Osteocyte (in vitro differentiated cells): Measurements from ENCODE around the gene HIPK1. TPM values are rescaled to one million over a fixed set of nuclear protein-coding genes. Genes with fewer than 3 reads are reported as not detected.

ENCODE experiments used
- DNase-seq: peaks from one replicate; pipeline ENCODE4 v3.0.0; 2021; ENCODE audit warnings: mixed read lengths; ENCODE audit not compliant: unreplicated experiment; ENCODE audit errors: extremely low spot score
- H3K27ac Mint-ChIP-seq: one replicate; pipeline ENCODE4 v1.8.0; 2021; ENCODE audit warnings: mild to moderate bottlenecking, mixed read lengths; ENCODE audit not compliant: unreplicated experiment
- H3K27me3 Mint-ChIP-seq: one replicate; pipeline ENCODE4 v1.8.0; 2021; ENCODE audit warnings: mixed read lengths; ENCODE audit not compliant: unreplicated experiment
- H3K36me3 Mint-ChIP-seq: one replicate; pipeline ENCODE4 v1.8.0; 2021; ENCODE audit warnings: mixed read lengths; ENCODE audit not compliant: unreplicated experiment
- H3K4me1 Mint-ChIP-seq: one replicate; pipeline ENCODE4 v1.8.0; 2021; ENCODE audit warnings: mixed read lengths; ENCODE audit not compliant: unreplicated experiment
- H3K4me3 Mint-ChIP-seq: one replicate; pipeline ENCODE4 v1.8.0; 2021; ENCODE audit warnings: mild to moderate bottlenecking, moderate library complexity, mixed read lengths; ENCODE audit not compliant: unreplicated experiment
- H3K9me3 Mint-ChIP-seq: one replicate; pipeline ENCODE4 v1.8.0; 2021; ENCODE audit warnings: mixed read lengths; ENCODE audit not compliant: unreplicated experiment
- total RNA-seq: library from RNA; stranded (reverse); gene quantifications from 2 replicates; pipeline ENCODE4 v1.2.1, GENCODE V29; 2021
- TF ChIP-seq, protein P1 (sequence below): fragments of 200-600 bp; sonication (generic); IDR thresholded peaks from 2 replicates; pipeline ENCODE4 v1.5.0; 2021; ENCODE audit warnings: antibody characterized with exemption, mild to moderate bottlenecking, moderate library complexity

The HIPK1 gene
- total RNA-seq, 1 donor from 2014 or later, result 62.5 TPM

DNA sequence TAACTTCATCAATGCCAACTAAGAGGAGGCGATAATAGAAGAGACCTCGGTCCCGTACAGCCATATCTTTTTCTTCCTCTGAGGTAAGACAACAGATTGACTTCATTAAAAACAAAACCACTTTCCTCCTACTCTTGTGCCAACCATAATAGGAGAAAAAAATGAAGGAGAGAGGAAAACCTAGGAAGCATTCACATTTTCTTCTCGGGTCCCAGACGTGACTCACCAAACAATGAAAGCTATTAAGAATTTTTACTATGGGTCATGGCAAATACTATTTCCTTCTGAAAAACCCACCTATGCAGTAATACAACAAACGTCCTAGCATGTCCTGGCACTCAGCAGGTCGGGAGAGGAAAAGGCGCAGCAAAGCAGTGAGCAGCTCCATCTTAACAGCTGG is 33.2 kb upstream of the HIPK1 start:
- TF ChIP-seq, protein P1, sequence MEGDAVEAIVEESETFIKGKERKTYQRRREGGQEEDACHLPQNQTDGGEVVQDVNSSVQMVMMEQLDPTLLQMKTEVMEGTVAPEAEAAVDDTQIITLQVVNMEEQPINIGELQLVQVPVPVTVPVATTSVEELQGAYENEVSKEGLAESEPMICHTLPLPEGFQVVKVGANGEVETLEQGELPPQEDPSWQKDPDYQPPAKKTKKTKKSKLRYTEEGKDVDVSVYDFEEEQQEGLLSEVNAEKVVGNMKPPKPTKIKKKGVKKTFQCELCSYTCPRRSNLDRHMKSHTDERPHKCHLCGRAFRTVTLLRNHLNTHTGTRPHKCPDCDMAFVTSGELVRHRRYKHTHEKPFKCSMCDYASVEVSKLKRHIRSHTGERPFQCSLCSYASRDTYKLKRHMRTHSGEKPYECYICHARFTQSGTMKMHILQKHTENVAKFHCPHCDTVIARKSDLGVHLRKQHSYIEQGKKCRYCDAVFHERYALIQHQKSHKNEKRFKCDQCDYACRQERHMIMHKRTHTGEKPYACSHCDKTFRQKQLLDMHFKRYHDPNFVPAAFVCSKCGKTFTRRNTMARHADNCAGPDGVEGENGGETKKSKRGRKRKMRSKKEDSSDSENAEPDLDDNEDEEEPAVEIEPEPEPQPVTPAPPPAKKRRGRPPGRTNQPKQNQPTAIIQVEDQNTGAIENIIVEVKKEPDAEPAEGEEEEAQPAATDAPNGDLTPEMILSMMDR, result no peak
- Mint-ChIP-seq H3K27ac (no peak overlapping the region), H3K27me3 (no peaks in the 10 kb centered on the region), H3K9me3 (no peaks in the 10 kb centered on the region), H3K4me3 (no peak overlapping the region), H3K36me3 (peaks cover 44% of the 10 kb centered on the region), H3K4me1 (no peaks in the 10 kb centered on the region)
- no peak for DNase-seq

GRCh38 chr1:113898241-113898814 is 30.8 kb upstream of the HIPK1 start:
- DNase-seq, result no peak
- Mint-ChIP-seq H3K4me1 (peaks cover 2% of the 10 kb centered on the region), H3K36me3 (peaks cover 50% of the 10 kb centered on the region), H3K4me3 (no peak overlapping the region), H3K27ac (no peak overlapping the region), H3K9me3 (no peaks in the 10 kb centered on the region), H3K27me3 (no peaks in the 10 kb centered on the region)
- TF ChIP-seq, protein P1, result no peak

DNA sequence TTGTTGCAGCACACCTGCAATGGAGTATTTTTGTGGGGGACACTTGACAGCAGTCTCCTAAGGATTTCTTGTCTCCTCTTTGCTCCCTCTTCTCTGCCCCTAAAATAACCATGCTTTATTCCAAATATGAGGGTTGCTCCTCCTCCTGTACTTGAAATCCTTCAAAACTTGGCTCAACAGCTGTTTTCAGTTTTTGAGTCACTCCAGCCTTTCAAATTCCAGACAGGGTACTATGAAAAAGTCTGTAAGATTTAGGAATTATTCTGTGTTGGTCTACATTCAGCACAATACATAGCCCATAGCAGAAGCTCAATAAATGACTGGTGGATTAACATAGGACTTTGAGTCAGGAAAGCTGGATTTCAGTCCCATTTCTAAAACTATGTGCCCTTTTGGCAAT is 30.0 kb upstream of the HIPK1 start:
- Mint-ChIP-seq H3K36me3 (peaks cover 50% of the 10 kb centered on the region), H3K27me3 (no peaks in the 10 kb centered on the region)
- no peak for DNase-seq

DNA sequence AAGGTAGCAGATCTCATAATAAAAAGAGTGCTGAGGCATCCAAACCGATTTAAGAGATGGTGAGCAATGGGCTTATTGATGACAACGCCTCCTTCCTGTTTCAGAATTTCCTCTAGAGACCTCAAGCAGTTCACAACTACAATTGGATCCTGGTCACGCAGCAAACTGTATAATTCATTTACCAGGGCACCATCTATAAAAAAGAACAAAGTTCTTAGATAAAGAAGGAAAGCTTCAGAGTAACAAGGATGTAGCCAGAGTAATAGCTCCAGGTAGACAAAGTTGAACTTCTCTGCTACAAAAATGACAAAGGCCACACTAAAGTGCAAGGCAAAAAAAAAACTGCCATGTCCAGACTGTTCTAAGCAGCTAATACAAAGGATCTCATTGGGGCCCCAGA is 27.9 kb upstream of the HIPK1 start:
- Mint-ChIP-seq H3K9me3 (no peaks in the 10 kb centered on the region), H3K4me1 (peaks cover 18% of the 10 kb centered on the region), H3K36me3 (peaks cover 37% of the 10 kb centered on the region), H3K27me3 (no peaks in the 10 kb centered on the region), H3K27ac (no peak overlapping the region), H3K4me3 (no peak overlapping the region)
- TF ChIP-seq, protein P1, result no peak
- no peak for DNase-seq

More for the DNA sequence above, 30.0 kb upstream of the HIPK1 start:
- TF ChIP-seq, protein P1, result no peak
- Mint-ChIP-seq H3K4me1 (peaks cover 9% of the 10 kb centered on the region), H3K27ac (no peak overlapping the region), H3K4me3 (no peak overlapping the region), H3K9me3 (no peaks in the 10 kb centered on the region)

- peak overlapping the region; percentile 94 for H3K27ac Mint-ChIP-seq
- no peak for DNase-seq
- H3K36me3 Mint-ChIP-seq, result peaks cover 19% of the 10 kb centered on the region
- H3K9me3 Mint-ChIP-seq, result no peaks in the 10 kb centered on the region
- peaks cover 21% of the 10 kb centered on the region for H3K4me1 Mint-ChIP-seq
- TF ChIP-seq, protein P1, result no peak
- no peaks in the 10 kb centered on the region for H3K27me3 Mint-ChIP-seq
- peak overlapping the region; percentile 90 for H3K4me3 Mint-ChIP-seq
Measured at GRCh38 chr1:113903501-113904292, 25.4 kb upstream of the HIPK1 start.
